HG03460 (cell line): ENCODE results near the gene EFEMP1.
"Not testable (repeated sequence)": the region's sequence is repeated elsewhere in the genome, so short reads cannot be mapped to it uniquely, and the experiment has no call there.

Source experiments
- ATAC-seq: cut with Tn5 transposase; IDR thresholded peaks from one replicate; pipeline ENCODE4 v1.9.1; 2021; ENCODE audit not compliant: unreplicated experiment

EFEMP1 gene

DNA sequence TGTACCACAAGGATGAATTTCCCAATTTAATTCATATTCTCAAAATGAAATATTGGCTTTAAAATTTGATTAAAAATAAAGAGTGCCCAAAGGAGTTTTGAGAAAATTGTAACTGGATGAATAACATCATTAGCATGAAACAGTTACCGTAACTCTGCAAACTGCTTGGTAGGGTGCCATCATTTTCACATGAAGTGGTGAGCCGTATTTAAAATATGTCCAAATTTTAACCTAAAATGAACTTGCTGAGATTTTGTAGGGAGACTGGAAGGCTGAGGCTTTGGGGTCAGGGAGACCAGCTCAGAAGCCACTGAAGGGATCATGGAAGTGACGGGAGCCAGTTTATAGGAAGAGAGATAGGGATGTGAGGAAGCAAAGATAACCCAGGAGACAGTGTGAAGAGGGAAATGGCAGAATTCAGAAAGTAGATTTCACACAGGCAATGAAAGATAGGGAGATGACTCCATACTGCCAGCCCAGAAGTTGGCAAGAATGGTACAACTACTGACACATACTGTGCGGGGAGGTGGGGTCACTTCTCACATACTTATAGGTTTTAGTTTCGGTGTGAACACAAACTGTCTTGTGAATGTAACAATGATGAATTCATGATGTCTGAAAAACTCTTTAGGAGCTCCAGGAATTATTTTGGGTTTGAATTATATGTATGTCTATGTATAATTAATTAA, 53.8 kb downstream of the EFEMP1 start:
- ATAC-seq, result no peak

DNA sequence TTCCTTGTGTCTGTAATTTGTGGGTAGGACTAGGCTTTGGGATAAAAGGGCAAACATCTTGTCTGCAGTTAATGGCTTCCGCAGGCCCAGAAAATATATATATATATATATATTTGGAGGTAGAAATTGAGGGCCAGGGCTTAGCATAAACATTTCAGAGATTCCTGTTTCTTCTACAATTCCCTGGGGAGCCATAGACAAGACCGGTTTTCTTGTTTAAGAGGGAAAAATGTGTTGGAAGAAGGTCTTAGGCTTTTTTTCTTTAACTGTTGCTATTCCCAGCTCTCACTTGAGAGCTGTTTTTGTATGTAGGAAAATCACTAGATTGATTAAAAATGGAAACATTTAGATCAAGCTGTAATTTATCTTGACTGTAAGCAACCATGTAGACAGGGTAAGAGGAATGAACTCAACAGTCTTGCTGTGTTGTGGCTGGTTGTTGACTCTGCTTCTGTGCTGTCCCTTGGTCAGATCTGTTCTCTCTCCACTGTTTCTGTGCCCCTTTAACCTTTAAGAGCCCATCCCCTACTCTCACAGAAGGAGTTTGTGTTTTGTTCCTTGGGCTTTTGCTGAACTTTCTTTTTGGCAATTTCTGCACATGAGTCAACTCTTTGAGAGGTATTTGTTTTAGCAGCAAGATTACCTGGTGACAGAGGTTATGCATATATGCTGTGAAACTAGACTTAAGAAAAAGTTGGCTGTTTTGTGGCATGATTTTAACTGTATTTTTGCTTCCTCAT, 58.3 kb downstream of the EFEMP1 start:
- no peak for ATAC-seq

GRCh38 chr2:55864351-55865084, 59.1 kb downstream of the EFEMP1 start:
- ATAC-seq, result no peak

GRCh38 chr2:55862673-55863390, 60.8 kb downstream of the EFEMP1 start:
- no peak for ATAC-seq

- no peak for ATAC-seq
These were observed 61.3 kb downstream of the EFEMP1 start for GRCh38 chr2:55862246-55862645.

DNA sequence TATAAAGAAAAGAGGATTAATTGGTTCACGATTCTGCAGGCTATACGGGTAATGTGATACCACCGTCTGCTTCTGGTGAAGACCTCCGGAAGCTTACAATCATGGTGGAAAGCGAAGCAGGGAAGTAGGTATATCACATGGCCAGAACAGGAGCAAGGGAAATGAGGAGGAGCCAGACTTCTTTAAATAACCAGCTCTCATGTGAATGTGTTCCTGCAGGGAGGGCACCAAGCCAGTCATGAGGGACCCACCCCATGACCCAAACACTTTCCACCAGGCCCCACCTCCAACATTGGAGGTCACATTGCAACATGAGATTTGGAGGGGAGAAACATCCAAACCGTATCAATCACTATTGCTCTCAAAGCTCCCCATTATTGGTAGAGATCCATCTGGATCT, 61.8 kb downstream of the EFEMP1 start:
- ATAC-seq, result no peak

DNA sequence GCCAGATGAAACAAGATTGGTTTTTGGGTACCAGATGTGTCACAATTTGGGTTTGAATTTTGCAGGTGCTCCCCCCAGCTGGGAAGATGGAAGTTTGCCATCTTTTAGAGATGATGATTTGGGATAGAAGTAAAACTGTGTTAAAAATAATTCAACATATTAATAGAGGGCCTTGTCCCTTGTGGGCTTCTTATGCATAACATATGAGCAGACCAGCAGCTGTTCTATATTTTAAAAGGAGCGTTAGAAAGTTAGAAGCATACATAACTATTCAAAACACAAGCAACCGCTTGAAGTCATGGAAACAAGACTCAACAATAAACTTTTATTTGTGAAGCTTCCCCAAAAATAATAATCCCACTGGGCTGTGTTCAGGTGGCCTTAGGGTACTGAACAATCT, 62.8 kb downstream of the EFEMP1 start:
- no peak for ATAC-seq

DNA sequence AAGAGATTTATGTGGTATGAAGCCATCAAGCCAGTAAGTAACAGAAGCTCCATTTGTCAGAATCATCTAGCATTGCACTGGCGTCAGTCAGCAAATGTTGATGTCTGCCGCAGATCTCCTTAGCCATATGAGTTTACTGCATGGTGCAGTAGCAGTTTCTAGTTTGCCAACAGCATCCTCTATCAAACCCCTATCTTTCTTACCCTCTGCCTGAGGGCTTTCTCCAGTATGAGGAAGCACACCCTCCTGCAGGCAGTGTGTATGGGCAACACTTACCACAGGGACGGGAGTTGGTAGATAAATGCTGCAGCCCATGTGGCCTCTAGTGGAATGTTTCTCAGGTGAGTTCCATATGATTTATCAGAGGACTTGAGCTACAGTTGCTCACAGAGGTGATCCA, 63.7 kb downstream of the EFEMP1 start:
- no peak for ATAC-seq

GRCh38 chr2:55857766-55858165, 65.8 kb downstream of the EFEMP1 start:
- no peak for ATAC-seq

- no peak for ATAC-seq
These were observed 66.6 kb downstream of the EFEMP1 start for GRCh38 chr2:55856936-55857335.

- ATAC-seq, result no peak
These were observed 75.5 kb downstream of the EFEMP1 start for GRCh38 chr2:55848096-55848495.

- no peak for ATAC-seq
These were observed 77.2 kb downstream of the EFEMP1 start for GRCh38 chr2:55846426-55846825.

DNA sequence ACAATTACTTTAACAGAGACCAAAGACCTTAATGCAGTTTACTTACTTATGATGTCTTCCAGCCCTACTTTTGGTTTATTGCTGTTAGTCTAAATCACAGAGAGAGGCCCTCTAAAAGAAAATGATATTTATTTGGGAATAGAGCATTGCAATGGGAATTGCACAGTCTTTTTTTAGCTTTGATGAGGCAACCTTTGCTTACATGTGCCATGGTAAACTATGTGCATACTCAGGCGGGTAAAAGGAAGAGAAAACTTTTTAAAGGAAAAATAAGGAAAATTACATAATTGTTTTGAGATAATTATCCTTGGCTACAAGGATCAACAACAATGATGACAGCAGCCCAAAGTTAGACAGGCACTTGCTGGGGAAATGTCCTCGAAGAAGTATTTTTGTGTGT, 78.6 kb downstream of the EFEMP1 start:
- ATAC-seq, result no peak

- no peak for ATAC-seq
These were observed 79.6 kb downstream of the EFEMP1 start for GRCh38 chr2:55843994-55844345.

DNA sequence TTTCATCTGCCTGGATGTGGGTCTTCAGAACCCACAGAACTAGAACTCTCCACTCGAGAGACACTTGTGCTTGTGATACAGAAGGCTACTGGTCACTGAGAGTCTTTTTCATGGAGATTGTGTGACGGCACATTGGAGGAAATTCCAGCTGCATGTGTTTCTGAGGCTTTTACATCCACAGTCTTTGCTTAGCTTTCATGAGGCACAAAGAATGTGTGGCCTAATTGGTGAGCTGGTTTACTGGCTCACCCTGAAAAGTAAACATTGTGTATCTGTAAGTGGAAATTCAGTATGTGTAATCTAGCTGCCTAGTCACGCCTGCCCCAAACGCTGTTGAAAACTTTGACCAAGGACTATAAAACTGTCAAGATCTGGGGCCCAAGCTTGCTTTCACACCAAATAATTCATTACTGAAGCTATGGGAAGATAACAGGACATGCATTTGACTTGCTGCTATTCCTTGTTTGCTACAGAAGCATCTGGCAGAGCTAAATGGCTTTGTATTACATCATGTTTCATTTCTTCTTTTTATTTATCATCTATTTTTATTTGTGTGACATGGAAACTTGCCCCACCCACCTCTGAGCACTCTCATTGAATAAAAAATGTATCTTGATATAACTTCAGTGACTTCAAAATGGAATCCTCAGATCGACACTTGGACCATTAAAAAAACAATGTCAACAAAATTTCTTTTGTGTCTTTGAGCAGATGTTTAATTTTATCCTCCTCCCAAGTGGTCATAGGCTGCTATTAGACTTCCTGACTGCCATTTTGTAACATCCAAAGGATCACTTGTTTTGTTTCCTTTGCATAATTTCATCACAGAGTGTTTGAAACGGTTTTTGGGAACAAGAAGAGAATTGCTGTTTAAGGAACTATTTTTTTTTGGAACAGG, 80.2 kb downstream of the EFEMP1 start:
- ATAC-seq, result no peak

GRCh38 chr2:55842046-55842445, 81.5 kb downstream of the EFEMP1 start:
- ATAC-seq, result no peak

GRCh38 chr2:55840460-55840859, 83.1 kb downstream of the EFEMP1 start:
- no peak for ATAC-seq

- ATAC-seq, result no peak
These were observed 84.3 kb downstream of the EFEMP1 start for GRCh38 chr2:55839182-55839819.

DNA sequence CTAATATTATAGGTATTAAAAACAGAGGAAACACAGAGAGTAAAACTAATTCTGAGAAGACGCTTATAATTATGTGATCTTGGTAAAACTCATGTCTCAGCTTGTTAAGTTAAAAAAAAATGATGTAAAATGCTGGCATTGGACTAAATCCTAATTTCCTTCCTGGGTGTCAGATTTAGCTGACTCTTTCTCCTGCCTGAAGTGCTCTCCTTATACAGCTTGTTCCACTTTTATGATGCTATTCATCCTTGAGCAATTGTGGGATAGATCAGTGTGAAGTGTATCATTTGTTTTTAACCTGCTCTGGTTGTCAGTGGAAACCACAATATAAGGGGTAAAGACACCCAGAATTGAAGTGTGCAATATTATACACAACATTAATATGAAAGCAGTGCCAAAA, 84.9 kb downstream of the EFEMP1 start:
- ATAC-seq, result no peak

GRCh38 chr2:55838117-55838516, 85.5 kb downstream of the EFEMP1 start:
- not testable (repeated sequence) for ATAC-seq
